ENCODE measurements around the gene NUP160. TPM values are rescaled to one million over a fixed set of nuclear protein-coding genes. Genes with fewer than 3 reads are reported as not detected.
"Not testable (repeated sequence)": the region's sequence is repeated elsewhere in the genome, so short reads cannot be mapped to it uniquely, and the experiment has no call there.

The NUP160 gene
- polyA plus RNA-seq, 1 donor from 2014 or later, result 45.5 TPM

- no peaks in the 10 kb centered on the region for H3K27me3 ChIP-seq (ENCODE audit: insufficient read depth, low read depth, low read length)
- no peak overlapping the region for H3K9ac ChIP-seq (ENCODE audit: low read length)
- no peaks in the 10 kb centered on the region for H3F3A ChIP-seq (ENCODE audit: insufficient read depth, low read length, poor library complexity, severe bottlenecking)
- H3K4me3 ChIP-seq (ENCODE audit: low read length), result no peak overlapping the region
- H3K9me3 ChIP-seq (ENCODE audit: low read length), result no peaks in the 10 kb centered on the region
- H3K27ac ChIP-seq (ENCODE audit: low read length), result no peak overlapping the region
- H4K20me1 ChIP-seq (ENCODE audit: insufficient read depth), result no peaks in the 10 kb centered on the region
- H3K79me2 ChIP-seq (replicated peaks; ENCODE audit: insufficient read depth, low read length), result no peaks in the 10 kb centered on the region
- H3K4me2 ChIP-seq (ENCODE audit: low read length), result no peak overlapping the region
- TF ChIP-seq SMC3 (conservative IDR thresholded peaks at IDR 0.05; ENCODE audit: poor library complexity) (no peak), EP300 (conservative IDR thresholded peaks at IDR 0.05; ENCODE audit: poor library complexity, severe bottlenecking) (no peak), RAD21 (conservative IDR thresholded peaks at IDR 0.05) (no peak), TAF1 (IDR thresholded peaks at IDR 0.05; ENCODE audit: low read depth) (no peak), MXI1 (conservative IDR thresholded peaks at IDR 0.05; ENCODE audit: poor library complexity, severe bottlenecking) (no peak), CTCF (IDR thresholded peaks at IDR 0.05; ENCODE audit: poor library complexity, severe bottlenecking) (no peak), EZH2 (IDR thresholded peaks at IDR 0.05; ENCODE audit: borderline replicate concordance, insufficient read depth, low read length, poor library complexity, severe bottlenecking) (no peak), REST (IDR thresholded peaks at IDR 0.05; ENCODE audit: borderline replicate concordance) (no peak), POLR2AphosphoS5 (IDR thresholded peaks at IDR 0.05) (no peak)
- no peaks in the 10 kb centered on the region for H3K9me2 ChIP-seq (ENCODE audit: insufficient read depth, low read length)
- H3K36me3 ChIP-seq (ENCODE audit: insufficient read depth, low read length), result no peaks in the 10 kb centered on the region
- H2AFZ ChIP-seq (ENCODE audit: low read depth, low read length), result no peak overlapping the region
Observed at GRCh38 chr11:47887910-47888569, 39.9 kb upstream of the NUP160 start.

GRCh38 chr11:47886096-47886495 is 37.9 kb upstream of the NUP160 start:
- no peaks in the 10 kb centered on the region for H4K20me1 ChIP-seq (ENCODE audit: insufficient read depth)
- no peak overlapping the region for H2AFZ ChIP-seq (ENCODE audit: low read depth, low read length)
- no peaks in the 10 kb centered on the region for H3K79me2 ChIP-seq (replicated peaks; ENCODE audit: insufficient read depth, low read length)
- no peak overlapping the region for H3K9ac ChIP-seq (ENCODE audit: low read length)
- H3K4me2 ChIP-seq (ENCODE audit: low read length), result no peak overlapping the region
- no peaks in the 10 kb centered on the region for H3K9me3 ChIP-seq (ENCODE audit: low read length)
- no peak overlapping the region for H3K27ac ChIP-seq (ENCODE audit: low read length)
- H3F3A ChIP-seq (ENCODE audit: insufficient read depth, low read length, poor library complexity, severe bottlenecking), result no peaks in the 10 kb centered on the region
- no peak overlapping the region for H3K4me3 ChIP-seq (ENCODE audit: low read length)
- H3K36me3 ChIP-seq (ENCODE audit: insufficient read depth, low read length), result no peaks in the 10 kb centered on the region
- H3K9me2 ChIP-seq (ENCODE audit: insufficient read depth, low read length), result no peaks in the 10 kb centered on the region
- TF ChIP-seq SMC3 (conservative IDR thresholded peaks at IDR 0.05; ENCODE audit: poor library complexity), result no peak
- no peak for TF ChIP-seq EP300 (conservative IDR thresholded peaks at IDR 0.05; ENCODE audit: poor library complexity, severe bottlenecking)
- TF ChIP-seq EZH2 (IDR thresholded peaks at IDR 0.05; ENCODE audit: borderline replicate concordance, insufficient read depth, low read length, poor library complexity, severe bottlenecking), result no peak
- H3K27me3 ChIP-seq (ENCODE audit: insufficient read depth, low read depth, low read length), result no peaks in the 10 kb centered on the region

- not testable (repeated sequence) for H3K27me3 ChIP-seq (ENCODE audit: insufficient read depth, low read depth, low read length); H3K9me3 ChIP-seq (ENCODE audit: low read length); H3K36me3 ChIP-seq (ENCODE audit: insufficient read depth, low read length); H3K9me2 ChIP-seq (ENCODE audit: insufficient read depth, low read length); H3K9ac ChIP-seq (ENCODE audit: low read length); H3K4me2 ChIP-seq (ENCODE audit: low read length); H3K4me3 ChIP-seq (ENCODE audit: low read length); H3K79me2 ChIP-seq (replicated peaks; ENCODE audit: insufficient read depth, low read length); H3F3A ChIP-seq (ENCODE audit: insufficient read depth, low read length, poor library complexity, severe bottlenecking); H2AFZ ChIP-seq (ENCODE audit: low read depth, low read length); H3K27ac ChIP-seq (ENCODE audit: low read length); H4K20me1 ChIP-seq (ENCODE audit: insufficient read depth)
Observed at GRCh38 chr11:47882437-47882836, 34.3 kb upstream of the NUP160 start.
